Measurements from ENCODE around the gene RUBCN. TPM values are rescaled to one million over a fixed set of nuclear protein-coding genes. Genes with fewer than 3 reads are reported as not detected.
A peak's percentile ranks its signal among the peaks of the same experiment; 100 is the strongest.
"Not testable (repeated sequence)": the region's sequence is repeated elsewhere in the genome, so short reads cannot be mapped to it uniquely, and the experiment has no call there.

The RUBCN gene
- total and polyA plus RNA-seq, 11 donors: 14.9 to 53.4 (median 36.9) TPM

GRCh38 chr3:197730200-197730599 is 6.5 kb downstream of the RUBCN start:
- Histone ChIP-seq H3K9me3 (no peaks in the 10 kb centered on the region), H3K27ac (no peak overlapping the region), H3K36me3 (peaks cover 0 to 9% (median 0%) of the 10 kb centered on the region in 9 donors), H3K27me3 (no peaks in the 10 kb centered on the region), H3K4me1 (peaks cover 0 to 16% (median 4%) of the 10 kb centered on the region in 12 donors), H3K4me3 (no peak overlapping the region)
- ATAC-seq (no peak), DNase-seq (no peak)
- intact Hi-C loops (cut with DNase I): no loop called here
- TF ChIP-seq CTCF (IDR thresholded peaks at IDR 0.05) (no peak), POLR2A (IDR thresholded peaks at IDR 0.05) (no peak)
- WGBS, 4 donors: 70 to 92% (median 90%) methylated on average over 2 of the region's 2 CpGs

GRCh38 chr3:197728487-197728886 is 8.2 kb downstream of the RUBCN start:
- TF ChIP-seq POLR2A (IDR thresholded peaks at IDR 0.05) (no peak), CTCF (IDR thresholded peaks at IDR 0.05) (no peak)
- peaks cover 0 to 5% (median 0%) of the 10 kb centered on the region in 12 donors for H3K9me3 ChIP-seq
- ATAC-seq: peak in 1 of 4 donors; percentile 18
- peaks cover 0 to 6% (median 0%) of the 10 kb centered on the region in 12 donors for H3K4me1 ChIP-seq
- H3K36me3 ChIP-seq: peaks cover 0 to 9% (median 0%) of the 10 kb centered on the region in 9 donors
- H3K27me3 ChIP-seq: no peaks in the 10 kb centered on the region
- H3K27ac ChIP-seq: peak overlapping the region in 1 of 12 donors; percentile 46
- peak overlapping the region in 1 of 12 donors; percentile 5 for H3K4me3 ChIP-seq
- DNase-seq: no peak
- intact Hi-C loops (cut with DNase I): no loop called here
- WGBS, 4 donors: 84 to 87% (median 86%) methylated on average over 8 of the region's 8 CpGs

- intact Hi-C loops (cut with DNase I); H3K27me3 ChIP-seq; H3K4me3 ChIP-seq; H3K36me3 ChIP-seq; DNase-seq; H3K4me1 ChIP-seq: not testable (repeated sequence)
- Histone ChIP-seq H3K27ac (peak overlapping the region in 1 of 12 donors; percentile 46), H3K9me3 (peaks cover 0 to 11% (median 1%) of the 10 kb centered on the region in 12 donors)
- 93 to 99% (median 97%) methylated on average over 3 of the region's 3 CpGs for WGBS, 4 donors
- ATAC-seq: peak in 1 of 4 donors; percentile 53
These were observed 8.8 kb downstream of the RUBCN start for GRCh38 chr3:197727878-197728277.

GRCh38 chr3:197722734-197723133 is 14.0 kb downstream of the RUBCN start:
- ATAC-seq (no peak), DNase-seq (no peak)
- Histone ChIP-seq H3K27me3 (no peaks in the 10 kb centered on the region), H3K9me3 (peaks cover 0 to 17% (median 5%) of the 10 kb centered on the region in 12 donors), H3K36me3 (peaks cover 0 to 16% (median 0%) of the 10 kb centered on the region in 9 donors), H3K4me1 (peaks cover 0 to 15% (median 0%) of the 10 kb centered on the region in 12 donors), H3K4me3 (no peak overlapping the region), H3K27ac (no peak overlapping the region)
- WGBS, 4 donors: 97 to 99% (median 98%) methylated on average over 2 of the region's 2 CpGs
- intact Hi-C loops (cut with DNase I): no loop called here
- TF ChIP-seq POLR2A (IDR thresholded peaks at IDR 0.05) (no peak), CTCF (IDR thresholded peaks at IDR 0.05) (no peak)

GRCh38 chr3:197720694-197721093 is 16.0 kb downstream of the RUBCN start:
- H3K9me3 ChIP-seq: peaks cover 0 to 17% (median 5%) of the 10 kb centered on the region in 12 donors
- ATAC-seq (peak in 1 of 4 donors; percentile 27), DNase-seq (no peak)
- H3K4me3 ChIP-seq: no peak overlapping the region
- H3K27ac ChIP-seq: no peak overlapping the region
- intact Hi-C loops (cut with DNase I): no loop called here
- peaks cover 0 to 20% (median 0%) of the 10 kb centered on the region in 12 donors for H3K4me1 ChIP-seq
- TF ChIP-seq CTCF (IDR thresholded peaks at IDR 0.05): no peak
- TF ChIP-seq POLR2A (IDR thresholded peaks at IDR 0.05): no peak
- H3K27me3 ChIP-seq: no peaks in the 10 kb centered on the region
- peaks cover 0 to 34% (median 14%) of the 10 kb centered on the region in 9 donors for H3K36me3 ChIP-seq
- WGBS, 4 donors: 91 to 98% (median 96%) methylated on average over 10 of the region's 10 CpGs

Measured in heart left ventricle (tissue), 16 donors.